BE2C (cell line): ENCODE results near the gene TM4SF20.

Experiments used
- DNase-seq: peaks from one replicate; pipeline ENCODE4 v3.0.0-alpha.2; 2020
- H3K27me3 ChIP-seq: fragments of 250-450 bp; sonication (Bioruptor Pico); 2 replicates; pipeline ENCODE4 v1.5.1; 2020; ENCODE audit warnings: mild to moderate bottlenecking
- H3K36me3 ChIP-seq: fragments of 250-450 bp; sonication (Bioruptor Pico); 2 replicates; pipeline ENCODE4 v1.5.1; 2020; ENCODE audit warnings: mild to moderate bottlenecking
- H3K4me1 ChIP-seq: fragments of 250-450 bp; sonication (Bioruptor Pico); 2 replicates; pipeline ENCODE4 v1.5.1; 2020
- H3K4me3 ChIP-seq: 2 replicates; pipeline ENCODE4 v1.5.1; 2011; ENCODE audit warnings: low read depth, low read length
- H3K9me3 ChIP-seq: fragments of 250-450 bp; sonication (Bioruptor Pico); 2 replicates; pipeline ENCODE4 v1.5.1; 2020
- CTCF ChIP-seq: IDR thresholded peaks from 2 replicates; pipeline ENCODE4 v1.5.1; 2012; ENCODE audit warnings: mild to moderate bottlenecking, low read depth, low read length

TM4SF20 gene

GRCh38 chr2:227312579-227312978, 66.5 kb downstream of the TM4SF20 start:
- H3K27me3 ChIP-seq, result 0 out of 2 replicates have a peak, but pooled peaks cover 3% of the 10 kb centered on the region
- no peaks in the 10 kb centered on the region for H3K4me1 ChIP-seq
- H3K36me3 ChIP-seq, result no peaks in the 10 kb centered on the region
- TF ChIP-seq CTCF, result no peak
- DNase-seq, result no peak
- no peaks in the 10 kb centered on the region for H3K9me3 ChIP-seq
- H3K4me3 ChIP-seq, result no peak overlapping the region
